Osteocyte (in vitro differentiated cells): ENCODE measurements around the gene TSPEAR. TPM values are rescaled to one million over a fixed set of nuclear protein-coding genes. Genes with fewer than 3 reads are reported as not detected.
"Not testable (repeated sequence)": the region's sequence is repeated elsewhere in the genome, so short reads cannot be mapped to it uniquely, and the experiment has no call there.

ENCODE experiments used
- DNase-seq: peaks from one replicate; pipeline ENCODE4 v3.0.0; 2021; ENCODE audit warnings: mixed read lengths; ENCODE audit not compliant: unreplicated experiment; ENCODE audit errors: extremely low spot score
- H3K27ac Mint-ChIP-seq: one replicate; pipeline ENCODE4 v1.8.0; 2021; ENCODE audit warnings: mild to moderate bottlenecking, mixed read lengths; ENCODE audit not compliant: unreplicated experiment
- H3K27me3 Mint-ChIP-seq: one replicate; pipeline ENCODE4 v1.8.0; 2021; ENCODE audit warnings: mixed read lengths; ENCODE audit not compliant: unreplicated experiment
- H3K36me3 Mint-ChIP-seq: one replicate; pipeline ENCODE4 v1.8.0; 2021; ENCODE audit warnings: mixed read lengths; ENCODE audit not compliant: unreplicated experiment
- H3K4me1 Mint-ChIP-seq: one replicate; pipeline ENCODE4 v1.8.0; 2021; ENCODE audit warnings: mixed read lengths; ENCODE audit not compliant: unreplicated experiment
- H3K4me3 Mint-ChIP-seq: one replicate; pipeline ENCODE4 v1.8.0; 2021; ENCODE audit warnings: mild to moderate bottlenecking, moderate library complexity, mixed read lengths; ENCODE audit not compliant: unreplicated experiment
- H3K9me3 Mint-ChIP-seq: one replicate; pipeline ENCODE4 v1.8.0; 2021; ENCODE audit warnings: mixed read lengths; ENCODE audit not compliant: unreplicated experiment
- CTCF ChIP-seq: fragments of 200-600 bp; sonication (generic); IDR thresholded peaks from 2 replicates; pipeline ENCODE4 v1.5.0; 2021; ENCODE audit warnings: antibody characterized with exemption, mild to moderate bottlenecking, moderate library complexity
- total RNA-seq: library from RNA; stranded (reverse); gene quantifications from 2 replicates; pipeline ENCODE4 v1.2.1, GENCODE V29; 2021

The TSPEAR gene
- total RNA-seq, 1 donor from 2014 or later = not detected

DNA sequence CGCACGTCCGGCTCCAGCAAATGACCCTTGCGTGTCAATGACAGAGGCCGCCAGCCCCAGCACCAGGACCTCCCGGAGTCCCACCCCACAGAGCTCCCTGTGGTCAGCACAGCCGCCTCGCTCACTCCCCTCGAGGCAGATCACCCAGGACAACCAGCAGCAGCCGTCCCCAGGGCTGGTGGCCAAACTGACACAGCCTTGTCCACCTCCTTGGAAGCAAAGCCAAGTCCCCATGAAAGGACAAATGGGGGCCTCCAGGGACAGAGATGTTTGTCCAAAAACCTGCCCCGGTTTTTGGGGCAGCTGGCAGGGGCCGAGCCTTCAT is 72.1 kb downstream of the TSPEAR start:
- H3K4me3 Mint-ChIP-seq = no peak overlapping the region
- H3K27ac Mint-ChIP-seq = no peak overlapping the region
- H3K27me3 Mint-ChIP-seq = peaks cover 16% of the 10 kb centered on the region
- no peaks in the 10 kb centered on the region for H3K36me3 Mint-ChIP-seq
- DNase-seq = peak; percentile 83
- H3K4me1 Mint-ChIP-seq = no peaks in the 10 kb centered on the region
- H3K9me3 Mint-ChIP-seq = peaks cover 19% of the 10 kb centered on the region
- TF ChIP-seq CTCF = no peak

- H3K36me3 Mint-ChIP-seq, H3K4me1 Mint-ChIP-seq, H3K4me3 Mint-ChIP-seq, H3K27ac Mint-ChIP-seq: not testable (repeated sequence)
- DNase-seq = peak; percentile 65
- peaks cover 16% of the 10 kb centered on the region for H3K27me3 Mint-ChIP-seq
- H3K9me3 Mint-ChIP-seq = peaks cover 14% of the 10 kb centered on the region
These were observed 72.7 kb downstream of the TSPEAR start for GRCh38 chr21:44638506-44639330.

DNA sequence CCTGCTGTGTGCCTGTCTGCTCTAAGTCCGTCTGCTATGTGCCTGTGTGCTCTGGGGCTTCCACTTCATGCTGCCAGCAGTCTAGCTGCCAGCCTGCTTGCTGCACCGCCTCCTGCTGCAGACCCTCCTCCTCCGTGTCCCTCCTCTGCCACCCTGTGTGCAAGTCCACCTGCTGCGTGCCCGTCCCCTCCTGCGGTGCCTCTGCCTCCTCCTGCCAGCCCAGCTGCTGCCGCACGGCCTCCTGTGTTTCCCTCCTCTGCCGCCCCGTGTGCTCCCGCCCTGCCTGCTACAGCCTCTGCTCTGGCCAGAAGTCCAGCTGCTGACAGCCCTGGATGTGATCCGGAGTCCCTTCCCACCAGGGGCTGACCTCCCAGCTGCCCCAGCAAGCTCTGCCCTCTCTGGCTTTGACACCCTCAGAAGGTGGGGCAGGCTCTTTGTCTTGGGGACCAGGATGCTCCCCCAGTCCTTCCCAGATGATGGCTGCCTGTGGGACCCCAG is 73.5 kb downstream of the TSPEAR start:
- not testable (repeated sequence) for H3K4me3 Mint-ChIP-seq, H3K27ac Mint-ChIP-seq, H3K9me3 Mint-ChIP-seq, H3K36me3 Mint-ChIP-seq, H3K4me1 Mint-ChIP-seq
- peak; percentile 63 for DNase-seq
- peaks cover 16% of the 10 kb centered on the region for H3K27me3 Mint-ChIP-seq

GRCh38 chr21:44637018-44637850 is 74.1 kb downstream of the TSPEAR start, which contains the start of gene KRTAP10-10:
TSS of gene KRTAP10-10 (plus strand) at chr21:44637356. CDS start at chr21:44637418, 62 bp downstream.
- Mint-ChIP-seq H3K27me3 (peaks cover 16% of the 10 kb centered on the region), H3K4me1 (no peaks in the 10 kb centered on the region), H3K9me3 (peaks cover 12% of the 10 kb centered on the region), H3K36me3 (no peaks in the 10 kb centered on the region), H3K27ac (no peak within 1 kb of the TSS), H3K4me3 (no peak within 1 kb of the TSS)
- peak; percentile 80 for DNase-seq
- no peak for TF ChIP-seq CTCF

DNA sequence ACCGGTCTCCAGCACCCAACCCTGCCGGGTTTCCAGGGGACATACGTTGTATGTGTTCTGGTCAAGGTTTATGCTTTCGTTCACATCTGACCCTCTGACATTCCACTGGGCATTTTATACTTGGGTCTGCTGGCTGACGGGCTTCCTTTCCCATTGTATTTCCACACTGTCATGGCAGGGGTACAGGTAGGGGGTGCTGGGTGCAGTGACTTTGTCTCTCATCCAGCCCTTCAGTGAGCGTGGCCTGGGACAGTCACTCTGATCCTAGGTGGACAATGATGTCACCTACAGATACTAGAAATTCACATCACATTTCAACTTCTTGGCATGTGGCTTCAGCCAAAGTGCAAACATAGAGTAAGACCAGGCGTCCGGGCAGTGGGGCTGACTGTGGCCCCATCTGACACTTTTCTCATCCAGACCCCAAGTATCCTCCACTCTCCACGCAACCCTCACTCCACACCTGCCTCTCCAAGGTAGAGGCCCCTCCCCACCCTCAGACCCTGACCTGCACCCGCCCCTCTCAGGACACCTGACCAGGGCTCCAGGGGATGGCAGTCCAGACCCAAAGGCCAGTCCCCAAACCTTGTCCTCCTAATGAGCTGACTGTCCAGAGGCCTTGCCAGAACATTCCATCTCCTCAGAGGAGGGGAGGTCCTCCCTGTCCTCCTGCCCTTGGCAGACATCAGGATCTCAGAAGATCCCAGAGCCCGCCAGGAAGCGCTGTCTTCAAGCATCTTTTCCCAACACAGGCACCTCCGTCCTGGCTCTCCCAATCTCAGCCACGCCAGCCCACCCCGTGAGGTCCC is 75.0 kb downstream of the TSPEAR start:
- Mint-ChIP-seq H3K4me3 (no peak overlapping the region), H3K27ac (no peak overlapping the region), H3K9me3 (peaks cover 16% of the 10 kb centered on the region), H3K36me3 (no peaks in the 10 kb centered on the region), H3K27me3 (peaks cover 16% of the 10 kb centered on the region), H3K4me1 (no peaks in the 10 kb centered on the region)
- no peak for TF ChIP-seq CTCF
- DNase-seq = peak; percentile 73
